ENCODE data around the gene FAM47E.
"Not testable (repeated sequence)": the region's sequence is repeated elsewhere in the genome, so short reads cannot be mapped to it uniquely, and the experiment has no call there.

FAM47E gene

DNA sequence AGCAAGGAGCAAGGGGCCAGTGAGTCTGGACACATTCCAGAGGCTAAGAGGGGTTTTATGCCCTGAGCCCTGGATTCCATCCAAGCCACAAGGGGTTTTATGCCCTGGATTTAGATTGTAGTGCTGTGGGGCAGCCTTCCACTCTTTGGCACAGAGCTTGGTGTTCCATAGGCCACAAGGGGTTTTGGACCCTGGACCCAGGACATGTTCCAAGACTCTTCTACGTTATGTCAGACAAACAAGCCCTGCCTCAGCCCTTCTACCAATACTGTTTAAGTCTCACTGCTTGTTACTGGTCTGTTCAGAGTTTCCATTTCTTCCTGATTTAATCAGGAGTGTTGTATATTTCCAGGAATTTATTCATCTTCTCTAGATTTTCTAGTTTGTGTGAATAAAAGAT lies 25.1 kb upstream of the FAM47E start:
- no peak for DNase-seq

- no peak for DNase-seq
Measured at GRCh38 chr4:76232681-76233080, 18.8 kb upstream of the FAM47E start.

DNA sequence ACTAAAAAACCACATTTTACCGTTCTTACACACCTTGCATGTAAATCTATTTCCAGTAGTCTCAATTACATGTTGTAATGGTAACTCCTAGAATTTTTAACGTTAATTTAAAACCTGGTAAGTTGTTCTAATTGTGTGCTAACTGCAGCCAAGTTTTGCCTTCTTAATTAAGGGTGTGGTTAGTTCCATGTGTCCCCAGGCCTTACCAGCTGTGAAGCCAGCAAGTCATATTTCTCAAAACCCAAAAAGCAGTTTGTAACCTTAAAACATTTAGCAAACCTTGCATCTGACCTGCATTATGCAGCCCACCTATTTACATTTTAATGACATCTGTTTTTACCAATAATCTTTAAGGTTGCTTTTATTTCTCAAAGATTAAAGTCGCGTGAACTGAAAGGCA lies 18.4 kb upstream of the FAM47E start:
- no peak for DNase-seq

GRCh38 chr4:76233529-76233928 lies 18.0 kb upstream of the FAM47E start:
- no peak for DNase-seq

DNA sequence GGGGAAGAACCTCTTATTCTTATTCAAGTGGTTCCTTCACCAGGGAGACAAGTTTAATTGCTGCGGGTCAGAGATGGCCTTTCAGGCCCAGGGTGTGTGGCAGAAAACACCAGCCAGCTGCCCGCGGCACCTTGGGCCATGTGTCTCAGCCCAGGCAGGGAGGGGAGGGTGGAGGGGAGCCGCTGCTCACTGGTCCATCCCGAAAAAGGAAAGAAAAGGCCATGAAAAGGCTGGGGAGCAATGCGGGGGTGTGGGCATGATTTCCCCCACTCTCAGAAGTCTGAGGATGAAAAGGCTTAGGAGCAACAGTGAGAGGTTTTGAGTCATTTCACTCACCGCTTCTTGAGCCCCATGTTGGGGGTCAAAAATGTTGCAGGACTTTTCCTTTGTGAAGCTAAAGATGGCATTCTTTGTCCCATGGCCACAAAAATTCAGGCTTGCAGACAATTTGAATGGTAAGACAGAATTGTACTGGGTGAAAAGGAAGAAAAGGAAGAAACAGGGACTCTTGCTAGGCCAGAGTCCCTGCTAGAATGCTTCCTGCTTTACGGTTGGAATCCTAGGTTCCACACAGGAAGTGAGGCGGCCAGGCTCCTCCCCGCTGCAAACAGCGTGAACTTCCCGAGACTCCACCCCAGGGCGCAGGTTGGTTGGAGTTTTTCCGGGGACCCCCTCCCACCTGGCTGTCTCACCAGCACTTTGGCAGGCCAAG lies 17.4 kb upstream of the FAM47E start:
- DNase-seq, result peak; percentile 2

DNA sequence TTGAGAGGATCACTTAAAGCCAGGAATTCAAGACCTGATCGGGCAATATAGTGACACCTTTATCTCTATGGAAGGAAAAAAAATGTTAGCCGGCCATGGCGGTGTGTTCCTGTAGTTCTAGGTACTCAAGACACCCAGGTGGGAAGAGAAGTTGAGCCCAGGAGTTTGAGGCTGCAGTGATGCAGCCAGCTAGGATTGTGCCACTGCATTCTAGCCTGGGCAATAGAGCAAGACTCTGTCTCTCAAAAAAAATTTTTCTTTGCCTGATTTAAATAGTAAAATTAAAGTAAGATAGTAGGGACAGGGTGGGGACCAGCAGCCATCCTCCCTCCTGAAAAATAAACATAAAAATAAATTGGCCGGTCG lies 16.9 kb upstream of the FAM47E start:
- no peak for DNase-seq

- DNase-seq, result no peak
Measured at GRCh38 chr4:76235407-76235806, 16.1 kb upstream of the FAM47E start.

- no peak for DNase-seq
Measured at GRCh38 chr4:76235915-76236314, 15.6 kb upstream of the FAM47E start.

GRCh38 chr4:76238236-76238635 lies 13.3 kb upstream of the FAM47E start:
- no peak for DNase-seq

- no peak for DNase-seq
Measured at GRCh38 chr4:76238701-76239100, 12.8 kb upstream of the FAM47E start.

DNA sequence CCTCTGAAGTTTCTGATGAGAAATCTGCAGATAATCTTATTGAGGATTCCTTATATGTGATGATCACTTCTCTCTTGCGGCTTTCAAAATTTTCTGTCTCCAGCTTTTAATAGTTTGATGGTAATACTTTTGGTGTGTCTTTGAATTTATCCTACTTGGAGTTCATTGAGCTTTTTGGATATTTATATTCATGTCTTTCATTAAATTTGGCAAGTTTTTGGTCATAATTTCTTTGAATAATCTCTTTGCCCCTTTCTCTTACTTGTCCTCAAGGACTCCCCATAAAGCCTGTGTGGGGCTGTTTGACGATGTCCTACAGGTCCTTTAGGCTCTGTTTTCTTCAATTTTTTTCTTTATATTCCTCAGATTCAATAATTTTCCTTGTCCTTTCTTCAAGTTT lies 11.3 kb upstream of the FAM47E start:
- no peak for DNase-seq

DNA sequence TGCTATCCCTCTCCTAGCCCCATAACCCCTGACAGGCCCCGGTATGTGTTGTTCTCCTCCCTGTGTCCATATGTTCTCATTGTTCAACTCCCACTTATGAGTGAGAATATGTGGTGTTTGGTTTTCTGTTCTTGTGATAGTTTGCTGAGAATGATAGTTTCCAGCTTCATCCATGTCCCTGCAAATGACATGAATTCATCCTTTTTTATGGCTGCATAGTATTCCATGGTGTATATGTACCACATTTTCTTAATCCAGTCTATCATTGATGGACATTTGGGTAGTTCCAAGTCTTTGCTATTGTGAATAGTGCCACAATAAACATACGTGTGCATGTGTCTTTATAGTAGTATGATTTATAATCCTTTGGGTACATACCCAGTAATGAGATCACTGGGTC lies 7.6 kb upstream of the FAM47E start:
- not testable (repeated sequence) for DNase-seq

DNA sequence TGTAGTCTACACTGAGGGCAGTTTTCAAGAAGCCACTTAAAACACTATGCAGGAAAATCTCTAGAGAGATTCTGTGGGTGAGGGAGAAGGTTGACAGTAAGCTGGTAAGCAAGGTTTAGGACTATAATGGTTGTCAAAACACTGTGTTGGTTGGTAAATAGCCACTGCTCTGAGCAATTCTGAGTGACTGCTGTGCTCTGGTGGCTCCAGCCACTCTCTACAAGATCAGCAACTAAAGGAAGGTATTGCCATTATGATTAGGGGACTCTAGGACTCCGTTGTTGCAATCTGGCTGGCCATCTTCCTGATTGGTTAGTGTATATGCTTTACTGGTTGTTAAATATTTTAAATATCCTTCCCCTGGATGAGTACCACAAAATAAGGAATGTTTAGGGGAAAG lies 5.5 kb upstream of the FAM47E start:
- DNase-seq, result no peak

DNA sequence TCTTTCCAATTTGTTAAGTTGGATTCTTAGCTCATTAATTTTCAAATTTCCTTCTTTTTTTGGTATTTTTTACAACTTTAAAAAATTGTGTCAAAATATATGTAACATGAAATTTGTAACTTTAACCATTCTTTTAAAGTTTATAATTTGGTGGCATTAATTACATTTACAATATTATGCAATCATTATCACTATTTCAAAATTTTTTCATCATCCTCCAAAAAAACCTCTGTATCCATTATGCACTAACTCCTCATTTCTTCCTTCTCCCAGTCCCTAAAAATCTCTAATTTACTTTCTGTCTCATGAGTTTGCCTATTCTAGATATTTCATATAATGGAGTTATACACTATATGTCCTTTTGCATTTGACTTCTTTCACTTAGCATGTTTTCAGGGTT lies 4.7 kb upstream of the FAM47E start:
- DNase-seq, result no peak

- no peak for DNase-seq
Measured at GRCh38 chr4:76250962-76251361, 559 bp upstream of the FAM47E start.

GRCh38 chr4:76252271-76252653 lies 741 bp downstream of the FAM47E start:
- no peak for DNase-seq

GRCh38 chr4:76253511-76253910 lies 2.0 kb downstream of the FAM47E start:
- DNase-seq, result no peak

GRCh38 chr4:76256032-76256431 lies 4.5 kb downstream of the FAM47E start:
- no peak for DNase-seq

DNA sequence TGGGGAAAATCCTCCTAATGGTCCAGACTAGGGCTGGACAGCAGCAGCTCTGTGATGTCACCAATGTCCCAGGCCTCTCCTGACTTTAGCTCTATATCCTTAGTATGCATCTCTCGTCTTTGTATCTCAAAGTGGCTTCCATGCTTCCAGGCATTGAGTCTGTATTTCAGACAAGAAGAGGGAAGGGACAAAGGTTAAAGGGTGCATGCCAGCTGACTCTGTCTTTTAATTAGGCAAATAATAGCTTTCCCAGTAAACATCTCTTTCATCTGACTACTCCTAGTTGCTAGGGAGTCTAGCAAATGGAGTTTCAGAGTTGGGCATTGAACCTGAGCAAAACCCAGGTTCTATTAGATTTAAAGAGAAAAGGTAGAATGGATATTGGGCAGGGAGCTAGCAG lies 5.4 kb downstream of the FAM47E start:
- no peak for DNase-seq

DNA sequence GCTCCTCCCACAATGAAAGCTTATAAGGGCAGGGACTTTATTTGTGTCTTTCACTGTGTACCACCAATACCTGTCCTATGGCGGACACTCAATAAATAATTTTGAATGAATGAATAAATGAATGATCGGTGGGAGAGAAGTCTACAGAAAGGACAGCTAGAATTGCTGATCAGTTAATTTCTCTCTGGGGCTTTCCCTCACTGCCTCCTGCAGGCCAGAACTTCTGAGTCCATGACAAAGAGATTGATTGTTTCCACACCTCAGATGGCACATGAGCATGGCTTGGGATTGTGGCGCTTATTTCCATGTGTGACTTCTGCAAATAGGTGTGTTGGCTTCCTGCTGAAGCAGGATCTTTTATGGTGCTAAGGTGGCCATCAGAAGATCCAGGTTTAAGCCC lies 6.3 kb downstream of the FAM47E start:
- no peak for DNase-seq

DNA sequence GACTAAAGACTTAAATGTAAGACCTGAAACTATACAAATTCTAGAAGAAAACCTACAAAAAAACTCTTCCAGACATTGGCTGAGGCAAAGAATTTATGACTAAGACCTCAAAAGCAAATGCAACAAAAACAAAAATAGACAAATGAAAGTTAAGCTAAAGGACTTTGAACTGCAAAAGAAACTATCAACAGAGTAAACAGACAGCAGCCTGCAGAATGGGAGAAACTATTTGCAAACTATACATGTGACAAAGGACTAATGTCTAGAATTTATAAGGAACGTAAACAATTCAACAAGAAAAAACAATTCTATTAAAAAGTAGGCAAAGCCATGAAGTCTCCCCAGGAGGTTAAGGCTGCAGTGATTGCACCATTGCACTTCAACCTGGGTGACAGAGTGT lies 9.1 kb downstream of the FAM47E start:
- DNase-seq, result no peak

DNA sequence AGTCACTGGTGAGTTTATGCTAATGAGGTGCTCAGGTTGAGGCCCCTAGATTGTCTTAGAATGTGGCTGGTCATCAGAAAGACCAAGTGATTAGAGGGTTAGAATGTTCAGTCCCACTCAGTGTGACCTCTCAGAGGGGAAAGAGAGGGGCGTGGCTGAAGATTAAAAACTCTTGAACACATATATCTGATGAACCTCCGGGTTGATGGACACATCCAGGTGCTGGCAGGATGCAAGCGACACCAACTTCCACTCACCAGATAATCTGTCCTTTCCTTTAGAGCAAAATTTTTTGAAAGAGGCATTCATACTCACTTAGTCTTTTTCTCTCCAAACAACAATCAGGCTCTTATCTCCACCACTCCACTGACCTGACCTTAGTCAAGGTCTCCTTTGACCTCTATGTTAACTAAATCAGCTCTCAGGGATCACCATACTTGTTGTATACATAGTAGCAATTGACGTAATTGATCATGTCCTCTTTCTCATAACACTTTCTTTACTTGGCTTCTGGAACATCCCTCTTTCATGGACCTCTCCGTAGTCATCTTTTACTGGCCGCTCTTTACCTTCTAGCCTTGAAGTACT lies 14.2 kb downstream of the FAM47E start:
- DNase-seq, result no peak

GRCh38 chr4:76266627-76267026 lies 15.1 kb downstream of the FAM47E start:
- no peak for DNase-seq

DNA sequence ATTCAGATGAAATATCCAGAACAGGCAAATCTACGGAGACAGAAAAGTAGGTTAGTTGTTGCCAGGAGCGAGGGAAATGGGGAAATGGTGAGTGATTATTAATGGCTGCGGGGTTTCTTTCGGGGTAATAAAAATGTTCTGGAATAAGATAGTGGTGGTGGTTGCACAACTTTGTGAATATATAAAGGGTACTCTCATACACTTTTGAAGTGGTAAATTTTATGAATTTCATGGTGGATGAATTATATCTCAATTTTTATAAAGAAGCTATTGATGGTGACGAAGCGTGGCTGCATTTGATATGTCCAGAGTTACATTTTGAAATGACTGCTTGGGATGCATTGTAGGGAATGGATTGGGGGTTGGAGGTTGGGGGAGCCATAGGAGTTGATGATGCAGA lies 16.3 kb downstream of the FAM47E start:
- DNase-seq, result no peak

Data from activated gamma-delta T cell (primary cell).